Measurements from ENCODE around the gene TEKT5. TPM values are rescaled to one million over a fixed set of nuclear protein-coding genes. Genes with fewer than 3 reads are reported as not detected.
"Not testable (repeated sequence)": the region's sequence is repeated elsewhere in the genome, so short reads cannot be mapped to it uniquely, and the experiment has no call there.

TEKT5 gene
- polyA plus RNA-seq, 1 donor from 2014 or later = not detected

DNA sequence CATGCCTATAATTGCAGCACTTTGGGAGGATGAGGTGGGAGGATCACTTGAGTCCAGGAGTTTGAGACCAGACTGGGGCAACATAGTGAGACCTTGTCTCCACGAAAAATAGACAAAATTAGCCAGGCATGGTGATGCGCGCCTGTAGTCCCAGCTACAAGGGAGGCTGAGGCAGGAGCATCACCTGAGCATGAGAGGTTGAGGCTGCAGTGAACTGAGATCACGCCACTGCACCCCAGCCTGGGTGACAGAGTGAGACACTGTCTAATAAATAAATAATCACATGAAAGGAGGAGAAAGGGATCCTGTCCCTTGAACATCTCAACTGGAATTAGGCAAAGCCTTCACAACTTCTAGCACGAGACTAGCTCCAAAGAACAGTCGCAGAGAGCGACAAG, 53.2 kb downstream of the TEKT5 start:
- Mint-ChIP-seq H3K4me3 (no peak overlapping the region), H3K4me1 (peaks cover 0 to 2% (median 0%) of the 10 kb centered on the region in 3 donors), H3K9me3 (peaks cover 0 to 6% (median 0%) of the 10 kb centered on the region in 3 donors), H3K27ac (no peak overlapping the region), H3K36me3 (no peaks in the 10 kb centered on the region), H3K27me3 (peaks cover 4% of the 10 kb centered on the region)

DNA sequence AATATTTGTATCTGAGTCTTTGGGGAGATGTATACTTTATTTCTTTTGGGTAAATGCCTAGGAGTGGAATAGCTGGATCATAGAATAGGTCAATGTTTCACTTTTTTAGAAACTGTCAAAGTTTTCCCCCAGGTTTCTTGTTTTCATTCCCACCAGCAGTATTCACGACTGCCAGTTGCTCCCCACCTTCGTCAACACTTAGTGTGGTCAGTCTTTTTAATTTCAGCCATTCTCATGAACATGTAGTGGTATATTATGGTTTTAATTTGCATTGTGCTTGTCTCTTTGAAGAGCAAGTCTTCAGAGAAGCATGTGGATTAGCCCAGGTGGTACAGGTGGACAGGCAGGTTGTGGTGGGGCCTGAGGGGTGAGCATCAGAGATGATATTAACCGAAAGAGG, 53.8 kb downstream of the TEKT5 start:
- H3K36me3 Mint-ChIP-seq = peaks cover 2% of the 10 kb centered on the region
- peaks cover 5% of the 10 kb centered on the region for H3K27me3 Mint-ChIP-seq
- no peak overlapping the region for H3K27ac Mint-ChIP-seq
- H3K9me3 Mint-ChIP-seq = peaks cover 0 to 6% (median 0%) of the 10 kb centered on the region in 3 donors
- peaks cover 0 to 2% (median 0%) of the 10 kb centered on the region in 3 donors for H3K4me1 Mint-ChIP-seq
- H3K4me3 Mint-ChIP-seq = no peak overlapping the region

DNA sequence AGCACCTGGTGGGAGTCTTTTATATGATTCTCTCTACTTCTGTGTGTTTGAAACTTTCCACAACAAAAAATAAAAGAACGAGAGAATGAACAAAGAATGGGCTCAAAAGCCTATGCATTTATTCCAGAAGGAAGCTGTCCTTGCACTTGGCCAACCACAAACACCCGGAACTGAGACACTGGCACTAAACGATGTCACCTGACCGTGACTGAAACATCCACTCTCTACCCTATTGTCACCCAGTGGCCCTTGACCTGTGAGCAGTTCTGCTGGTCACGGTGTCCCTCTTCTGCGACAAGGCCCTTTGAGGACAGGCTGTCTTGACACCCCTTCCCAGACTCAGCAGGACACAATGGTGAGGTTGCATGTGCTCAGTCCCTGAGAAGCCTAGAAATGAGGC, 56.6 kb downstream of the TEKT5 start:
- Mint-ChIP-seq H3K27me3 (peaks cover 6% of the 10 kb centered on the region), H3K36me3 (peaks cover 8% of the 10 kb centered on the region), H3K27ac (no peak overlapping the region), H3K4me3 (no peak overlapping the region), H3K4me1 (peaks cover 0 to 2% (median 0%) of the 10 kb centered on the region in 3 donors), H3K9me3 (peaks cover 0 to 16% (median 9%) of the 10 kb centered on the region in 3 donors)

DNA sequence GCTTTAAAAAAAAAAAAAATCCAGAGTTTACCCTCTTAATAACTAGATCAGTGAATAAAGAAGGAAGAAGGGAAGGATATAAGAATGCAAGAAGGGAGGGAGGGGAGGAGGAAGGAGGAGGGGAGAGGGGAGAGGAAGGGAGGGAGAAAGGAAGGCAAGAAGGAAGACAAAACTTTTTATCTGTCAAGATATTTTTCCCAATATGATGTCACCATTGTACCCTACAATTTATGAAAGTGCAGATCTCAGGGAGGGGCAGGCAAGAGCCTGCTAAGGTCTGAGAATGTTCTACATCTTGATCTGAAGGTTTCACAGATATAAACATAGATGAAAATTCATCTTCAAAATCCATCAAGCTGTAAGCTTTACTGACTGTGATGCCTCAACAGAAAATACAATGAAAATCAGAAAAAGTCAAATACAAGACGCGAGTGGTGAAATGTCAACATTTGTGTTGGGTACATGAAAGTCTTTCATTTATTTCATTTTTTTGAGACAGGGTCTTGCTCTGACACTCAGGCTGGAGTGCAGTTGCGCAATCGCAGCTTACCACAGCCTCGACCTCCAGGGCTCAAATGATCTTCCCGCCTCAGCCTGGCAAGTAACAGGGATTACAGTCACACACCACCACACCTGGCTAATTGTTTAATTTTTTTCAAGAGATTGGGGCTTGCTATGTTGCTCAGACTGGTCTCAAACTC, 57.2 kb downstream of the TEKT5 start:
- peaks cover 0 to 16% (median 11%) of the 10 kb centered on the region in 3 donors for H3K9me3 Mint-ChIP-seq
- H3K4me3 Mint-ChIP-seq = no peak overlapping the region
- peaks cover 0 to 2% (median 0%) of the 10 kb centered on the region in 3 donors for H3K4me1 Mint-ChIP-seq
- H3K36me3 Mint-ChIP-seq = peaks cover 8% of the 10 kb centered on the region
- no peak overlapping the region for H3K27ac Mint-ChIP-seq
- peaks cover 6% of the 10 kb centered on the region for H3K27me3 Mint-ChIP-seq

DNA sequence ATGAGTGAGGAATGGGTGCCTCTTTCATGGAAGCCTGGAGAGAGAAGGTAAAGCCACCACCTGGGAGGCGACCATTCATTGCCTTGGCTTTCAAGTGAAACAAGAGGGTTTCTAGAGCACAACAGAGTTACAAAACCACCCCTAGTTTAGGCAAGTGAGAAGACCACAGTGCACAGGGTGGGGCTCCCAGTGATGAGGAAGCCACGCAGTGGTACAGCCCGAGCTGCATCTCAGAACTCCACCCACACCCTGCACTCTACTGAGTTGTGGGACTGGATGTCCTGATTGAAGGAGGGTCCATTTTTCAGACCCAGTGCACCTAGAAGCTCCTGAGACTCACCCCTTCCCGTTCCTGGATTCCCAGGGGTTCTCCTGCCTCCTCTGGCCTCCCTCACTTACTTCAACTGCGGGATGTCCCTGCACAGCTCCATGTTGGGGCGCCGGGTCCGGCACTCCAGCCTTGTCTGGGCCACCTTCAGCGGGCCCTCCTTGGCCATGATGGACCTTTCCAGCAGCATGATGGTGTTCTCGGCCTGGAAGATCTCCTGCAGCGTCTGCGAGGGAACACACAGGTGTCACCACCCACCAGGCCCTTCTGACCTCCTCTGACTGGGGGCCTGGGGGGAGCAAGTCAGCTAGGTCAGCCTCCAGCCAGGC, 59.2 kb downstream of the TEKT5 start:
- Mint-ChIP-seq H3K27ac (no peak overlapping the region), H3K27me3 (peaks cover 9% of the 10 kb centered on the region)

DNA sequence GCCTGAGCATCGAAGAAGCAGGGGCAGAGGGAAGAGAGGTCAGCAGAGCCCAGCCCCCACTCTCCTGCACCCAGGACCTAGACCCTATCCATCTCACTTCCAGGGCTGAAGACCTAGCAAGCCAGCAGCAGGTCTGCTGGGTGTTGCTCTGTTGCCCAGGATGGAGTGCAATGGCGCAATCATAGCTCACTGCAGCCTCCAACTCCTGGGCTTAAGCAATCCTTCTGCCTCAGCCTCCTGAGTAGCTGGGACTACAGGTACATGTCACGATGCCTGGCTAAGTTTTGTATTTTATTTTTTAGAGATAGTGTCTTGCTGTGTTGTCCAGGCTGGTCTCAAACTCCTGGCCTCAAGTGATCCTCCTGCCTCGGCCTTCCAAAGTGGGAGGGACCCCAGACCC, 61.3 kb downstream of the TEKT5 start:
- H3K4me3 Mint-ChIP-seq, H3K36me3 Mint-ChIP-seq, H3K4me1 Mint-ChIP-seq, H3K27me3 Mint-ChIP-seq: not testable (repeated sequence)
- Mint-ChIP-seq H3K27ac (peak overlapping the region in 1 of 3 donors; percentile 76), H3K9me3 (peaks cover 0 to 14% (median 10%) of the 10 kb centered on the region in 3 donors)

More for the DNA sequence above, 59.2 kb downstream of the TEKT5 start:
- H3K36me3 Mint-ChIP-seq = peaks cover 10% of the 10 kb centered on the region
- H3K4me1 Mint-ChIP-seq = peaks cover 0 to 2% (median 1%) of the 10 kb centered on the region in 3 donors
- peaks cover 0 to 14% (median 10%) of the 10 kb centered on the region in 3 donors for H3K9me3 Mint-ChIP-seq
- H3K4me3 Mint-ChIP-seq = no peak overlapping the region

DNA sequence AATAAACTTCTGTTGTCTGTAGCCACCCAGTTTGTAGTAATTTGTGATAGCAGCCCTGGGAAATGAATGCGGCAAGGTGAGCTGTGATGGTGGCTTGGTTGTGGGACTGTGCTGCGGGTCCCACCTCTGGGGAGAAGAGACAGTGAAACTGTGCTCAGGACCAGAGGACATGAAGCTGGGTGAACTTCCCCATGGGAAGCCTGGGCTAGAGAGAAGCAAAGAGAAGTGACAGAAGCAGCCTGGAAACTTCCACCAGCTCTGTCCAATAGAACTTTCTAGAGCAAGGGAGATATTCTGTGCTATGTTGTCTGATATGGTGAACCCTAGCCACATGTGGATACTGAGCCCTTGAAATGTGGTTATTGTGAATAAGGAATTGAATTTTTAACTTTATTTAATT, 62.8 kb downstream of the TEKT5 start:
- peaks cover 0 to 1% (median 0%) of the 10 kb centered on the region in 3 donors for H3K4me1 Mint-ChIP-seq
- H3K36me3 Mint-ChIP-seq = peaks cover 10% of the 10 kb centered on the region
- H3K27me3 Mint-ChIP-seq = peaks cover 6% of the 10 kb centered on the region
- no peak overlapping the region for H3K4me3 Mint-ChIP-seq
- peaks cover 0 to 14% (median 10%) of the 10 kb centered on the region in 3 donors for H3K9me3 Mint-ChIP-seq
- H3K27ac Mint-ChIP-seq = no peak overlapping the region

DNA sequence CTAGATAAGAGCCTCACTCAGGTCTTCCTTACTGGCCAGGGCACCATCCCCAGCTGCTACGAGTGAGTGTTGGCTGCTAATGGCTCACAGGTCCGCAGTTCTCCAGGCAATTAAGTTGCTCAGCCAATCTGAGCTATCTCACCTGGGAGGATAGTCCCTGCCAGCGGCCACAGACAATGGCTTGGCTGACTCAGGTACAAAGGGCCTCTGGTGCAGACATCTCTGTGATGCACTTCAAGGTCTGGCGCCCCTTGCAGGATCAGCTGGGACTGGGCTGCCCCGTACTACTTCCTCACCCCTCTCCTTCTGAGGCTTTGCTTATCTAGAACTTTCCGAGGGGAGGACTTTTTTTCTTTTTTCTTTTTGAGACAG, 65.2 kb downstream of the TEKT5 start:
- H3K4me3 Mint-ChIP-seq = no peak overlapping the region
- H3K27me3 Mint-ChIP-seq = peaks cover 5% of the 10 kb centered on the region
- H3K36me3 Mint-ChIP-seq = peaks cover 7% of the 10 kb centered on the region
- H3K9me3 Mint-ChIP-seq = peaks cover 0 to 11% (median 9%) of the 10 kb centered on the region in 3 donors
- peak overlapping the region in 1 of 3 donors; percentile 80 for H3K27ac Mint-ChIP-seq
- H3K4me1 Mint-ChIP-seq = peaks cover 0 to 1% (median 0%) of the 10 kb centered on the region in 3 donors

DNA sequence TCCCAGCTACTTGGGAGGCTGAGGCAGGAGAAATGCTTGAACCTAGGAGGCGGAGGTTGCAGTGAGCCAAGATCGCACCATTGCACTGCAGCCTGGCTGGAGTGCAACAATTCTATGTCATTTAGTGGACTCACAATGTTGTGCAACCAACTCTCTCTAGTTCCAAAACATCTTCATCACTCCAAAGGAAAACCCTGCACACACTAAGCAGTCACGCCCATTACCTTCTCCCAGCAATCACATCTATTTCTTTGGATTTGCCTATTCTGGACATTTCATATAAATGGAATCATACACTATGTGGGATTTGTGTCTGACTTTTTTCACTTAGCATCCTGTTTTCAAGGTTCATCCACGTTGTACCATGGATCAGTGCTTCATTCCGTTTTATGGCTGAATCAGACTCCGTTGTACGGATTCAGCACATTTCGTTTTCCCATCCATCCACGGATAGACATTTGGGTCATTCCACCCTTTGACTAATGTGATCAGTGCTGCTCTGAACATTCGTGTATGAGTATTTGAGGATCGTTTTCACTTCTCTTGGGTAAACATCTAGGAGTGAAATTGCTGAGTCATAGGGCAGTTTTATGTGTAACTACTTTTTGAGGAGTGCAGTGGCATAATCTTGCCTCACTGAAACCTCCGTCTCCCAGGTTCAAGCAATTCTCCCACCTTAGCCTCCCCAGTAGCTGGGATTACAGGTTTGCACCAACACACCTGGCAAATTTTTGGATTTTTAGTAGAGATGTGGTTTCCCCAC, 69.0 kb downstream of the TEKT5 start:
- H3K4me1 Mint-ChIP-seq = no peaks in the 10 kb centered on the region
- H3K36me3 Mint-ChIP-seq = no peaks in the 10 kb centered on the region
- H3K27ac Mint-ChIP-seq = no peak overlapping the region
- H3K9me3 Mint-ChIP-seq = no peaks in the 10 kb centered on the region
- H3K27me3 Mint-ChIP-seq = no peaks in the 10 kb centered on the region
- no peak overlapping the region for H3K4me3 Mint-ChIP-seq

DNA sequence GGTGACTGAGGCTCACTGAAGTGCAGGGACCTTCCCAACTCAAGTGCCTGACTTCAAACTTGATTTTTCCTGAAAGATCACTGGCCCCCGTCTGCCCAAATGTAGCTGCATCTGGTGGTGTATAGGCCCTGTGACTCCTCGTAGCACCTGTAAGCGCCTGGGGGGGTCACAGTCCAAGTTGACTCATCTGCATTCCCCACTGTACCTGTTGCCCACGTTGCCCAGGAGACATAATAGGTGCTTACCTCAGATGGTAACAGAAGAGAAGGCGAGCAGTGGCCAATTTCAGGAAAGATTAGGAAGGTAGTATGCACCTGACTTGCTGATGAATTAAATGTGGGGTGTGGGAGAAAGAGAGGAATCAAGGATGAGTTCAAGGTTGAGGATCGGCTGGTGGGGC, 70.2 kb downstream of the TEKT5 start:
- H3K4me3 Mint-ChIP-seq = no peak overlapping the region
- no peaks in the 10 kb centered on the region for H3K36me3 Mint-ChIP-seq
- H3K4me1 Mint-ChIP-seq = peaks cover 0 to 5% (median 2%) of the 10 kb centered on the region in 3 donors
- H3K27me3 Mint-ChIP-seq = peaks cover 4% of the 10 kb centered on the region
- H3K9me3 Mint-ChIP-seq = no peaks in the 10 kb centered on the region
- no peak overlapping the region for H3K27ac Mint-ChIP-seq

DNA sequence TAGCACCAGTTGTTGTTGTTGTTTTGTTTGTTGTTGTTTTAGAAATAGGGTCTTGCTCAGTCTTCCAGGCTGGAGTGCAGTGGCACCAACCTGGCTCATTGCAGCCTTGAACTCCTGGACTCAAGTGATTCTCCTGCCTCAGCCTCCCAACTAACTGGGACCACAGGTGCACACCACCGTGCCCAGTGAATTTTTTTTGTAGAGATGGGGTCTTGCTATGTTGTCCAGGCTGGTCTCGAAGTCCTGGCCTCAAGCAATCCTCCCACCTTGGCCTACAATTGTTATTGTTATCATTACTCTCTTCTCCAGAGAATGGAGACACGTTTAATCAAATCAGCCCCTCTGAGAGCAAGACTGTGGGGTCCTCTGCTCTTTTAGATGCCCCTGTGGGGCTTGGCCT, 71.7 kb downstream of the TEKT5 start:
- Mint-ChIP-seq H3K4me1 (peaks cover 3 to 5% (median 5%) of the 10 kb centered on the region in 3 donors), H3K27ac (peak overlapping the region in 1 of 3 donors; percentile 53), H3K4me3 (no peak overlapping the region)

DNA sequence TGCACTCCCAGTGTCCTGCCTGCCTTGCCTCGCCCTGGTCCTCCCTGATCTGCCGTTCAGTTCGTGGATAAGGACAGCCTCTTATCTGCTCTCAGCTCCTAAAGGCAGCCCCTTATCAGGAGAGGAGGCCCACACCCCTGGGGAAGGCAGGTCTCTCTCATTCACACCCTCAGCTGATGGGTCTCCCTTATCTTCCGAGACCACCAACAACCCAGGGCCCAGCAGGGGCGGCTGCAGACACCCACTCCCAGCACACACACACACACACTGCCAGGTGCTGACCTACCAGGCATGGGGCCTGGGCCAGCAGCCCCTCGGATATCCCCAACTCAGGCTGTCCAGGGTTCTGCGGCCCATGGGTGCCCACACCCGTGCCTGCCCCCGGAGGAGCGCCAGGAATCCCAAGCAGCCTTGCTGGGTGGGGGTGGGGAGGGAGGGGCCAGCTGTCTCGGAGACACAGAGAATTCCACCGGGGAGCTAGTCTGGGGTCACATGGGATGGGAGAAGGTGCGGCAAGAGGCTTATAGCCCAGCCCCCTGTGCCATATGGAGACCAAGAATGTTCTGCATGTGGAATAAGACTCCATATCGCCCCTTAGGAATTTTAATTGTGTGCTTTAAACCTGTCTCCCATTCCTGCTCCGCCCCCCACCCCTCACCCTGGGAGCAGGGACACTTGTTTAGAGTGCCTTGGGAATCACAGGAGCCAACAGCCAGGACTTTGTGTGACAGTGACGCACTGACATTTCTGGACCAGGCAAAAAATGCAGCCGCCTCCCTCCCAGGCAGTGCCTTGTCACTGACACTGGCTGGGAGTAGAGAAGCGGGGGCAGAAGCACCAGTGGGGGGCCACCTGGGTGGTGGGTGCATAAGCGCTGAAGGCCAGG, 72.5 kb downstream of the TEKT5 start:
- H3K27ac Mint-ChIP-seq = no peak overlapping the region
- H3K4me3 Mint-ChIP-seq = no peak overlapping the region
- no peaks in the 10 kb centered on the region for H3K9me3 Mint-ChIP-seq
- no peaks in the 10 kb centered on the region for H3K36me3 Mint-ChIP-seq
- H3K27me3 Mint-ChIP-seq = peaks cover 19% of the 10 kb centered on the region
- H3K4me1 Mint-ChIP-seq = peaks cover 3 to 5% (median 5%) of the 10 kb centered on the region in 3 donors

More for the DNA sequence above, 71.7 kb downstream of the TEKT5 start:
- Mint-ChIP-seq H3K9me3 (no peaks in the 10 kb centered on the region), H3K36me3 (no peaks in the 10 kb centered on the region), H3K27me3 (peaks cover 14% of the 10 kb centered on the region)

DNA sequence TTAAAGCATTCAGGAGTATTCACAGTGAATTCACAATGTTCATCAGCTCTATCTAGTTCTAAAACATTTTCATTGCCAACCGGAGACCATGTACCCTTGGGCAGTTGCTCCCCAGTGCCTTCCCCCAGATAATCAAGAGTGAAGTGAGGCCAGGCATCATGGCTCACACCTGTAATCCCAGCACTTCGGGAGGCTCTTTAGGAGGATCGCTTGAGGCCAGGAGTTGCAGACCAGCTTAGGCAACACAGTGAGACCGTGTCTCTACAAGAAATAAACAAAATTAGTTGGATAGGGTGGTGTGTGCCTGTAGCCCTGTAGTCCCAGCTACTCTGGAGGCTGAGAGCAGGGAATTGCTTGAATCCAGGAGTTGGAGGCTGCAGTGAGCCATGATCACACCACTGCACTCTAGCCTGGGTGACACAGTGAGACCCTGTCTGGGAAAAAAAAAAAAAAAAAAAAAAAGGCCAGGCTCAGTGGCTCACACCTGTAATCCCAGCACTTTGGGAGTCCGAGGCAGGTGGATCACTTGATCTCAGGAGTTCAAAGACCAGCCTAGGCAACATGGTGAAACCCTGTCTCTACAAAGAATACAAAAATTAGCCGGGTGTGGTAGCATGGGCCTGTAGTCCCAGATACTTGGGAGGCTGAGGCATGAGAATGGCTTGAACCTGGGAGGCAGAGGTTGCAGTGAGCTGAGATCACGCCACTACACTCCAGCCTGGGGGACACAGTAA, 73.3 kb downstream of the TEKT5 start:
- H3K27ac Mint-ChIP-seq, H3K4me3 Mint-ChIP-seq, H3K9me3 Mint-ChIP-seq, H3K4me1 Mint-ChIP-seq, H3K36me3 Mint-ChIP-seq: not testable (repeated sequence)
- H3K27me3 Mint-ChIP-seq = peaks cover 19% of the 10 kb centered on the region

DNA sequence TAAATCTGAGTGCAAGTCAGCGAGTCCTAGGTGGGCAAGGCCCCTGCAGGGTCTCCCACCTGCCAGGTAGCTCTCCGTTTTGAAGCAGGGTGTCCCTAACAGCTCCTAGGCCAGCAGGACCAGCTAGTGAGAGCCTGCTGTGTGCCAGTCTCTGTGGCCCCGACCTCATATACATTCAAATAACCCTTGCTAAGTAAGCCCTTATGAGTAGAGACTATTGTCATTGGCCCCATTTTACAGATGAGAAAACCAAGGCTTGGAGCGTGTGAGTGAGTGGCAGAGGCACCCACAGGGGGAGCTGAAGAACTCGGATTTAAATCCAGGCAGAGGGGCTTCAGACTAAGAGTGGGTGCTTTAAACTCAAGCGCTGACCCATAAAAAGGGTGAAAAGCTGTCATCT, 74.6 kb downstream of the TEKT5 start:
- Mint-ChIP-seq H3K4me3 (peak overlapping the region in 1 of 4 donors; percentile 37), H3K27me3 (peaks cover 22% of the 10 kb centered on the region), H3K27ac (no peak overlapping the region), H3K4me1 (peaks cover 3 to 5% (median 5%) of the 10 kb centered on the region in 3 donors), H3K9me3 (no peaks in the 10 kb centered on the region), H3K36me3 (no peaks in the 10 kb centered on the region)
